HG03095 (cell line): Measurements from ENCODE around the gene PRR20G.

Source experiments
- ATAC-seq: cut with Tn5 transposase; IDR thresholded peaks from one replicate; pipeline ENCODE4 v1.9.1; 2021; ENCODE audit warnings: moderate library complexity; ENCODE audit not compliant: unreplicated experiment

Gene PRR20G

DNA sequence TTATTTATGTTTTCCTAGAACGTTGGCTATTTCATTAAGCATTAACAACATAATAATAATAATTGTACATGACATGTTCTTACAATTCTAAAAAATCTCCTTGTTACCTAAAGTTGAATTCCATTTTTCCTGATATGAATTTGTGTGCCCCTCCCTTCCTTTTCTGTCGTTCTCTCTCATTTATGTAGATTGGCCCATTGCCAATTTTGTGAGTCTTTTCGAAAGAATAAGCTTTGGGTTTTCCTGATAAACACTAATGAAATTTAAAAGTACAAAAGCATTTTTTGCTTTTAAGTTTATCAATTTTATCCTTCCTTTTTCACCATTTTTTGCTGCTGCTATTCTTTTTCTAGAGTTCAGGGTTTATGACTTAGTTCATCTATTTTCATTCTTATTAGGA, 50.0 kb downstream of the PRR20G start:
- no peak for ATAC-seq

DNA sequence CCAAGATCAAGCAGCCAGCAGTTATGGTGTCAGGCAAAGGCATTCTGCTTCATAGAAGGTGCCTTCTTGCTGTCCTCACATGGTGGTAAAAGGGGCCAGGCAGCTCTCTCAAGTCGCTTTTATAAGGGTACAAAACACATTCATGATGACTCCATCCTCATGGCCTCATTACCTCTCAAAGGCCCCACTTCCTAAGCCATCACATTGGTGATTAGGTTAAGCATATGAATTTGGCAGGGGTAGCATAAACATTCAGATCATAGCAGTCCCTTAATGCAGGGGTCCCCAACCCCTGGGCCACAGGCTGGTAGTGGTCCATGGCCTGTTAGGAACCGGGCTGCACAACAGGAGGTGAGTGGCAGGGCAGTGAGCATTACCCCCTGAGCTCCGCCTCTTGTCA, 52.1 kb downstream of the PRR20G start:
- no peak for ATAC-seq

DNA sequence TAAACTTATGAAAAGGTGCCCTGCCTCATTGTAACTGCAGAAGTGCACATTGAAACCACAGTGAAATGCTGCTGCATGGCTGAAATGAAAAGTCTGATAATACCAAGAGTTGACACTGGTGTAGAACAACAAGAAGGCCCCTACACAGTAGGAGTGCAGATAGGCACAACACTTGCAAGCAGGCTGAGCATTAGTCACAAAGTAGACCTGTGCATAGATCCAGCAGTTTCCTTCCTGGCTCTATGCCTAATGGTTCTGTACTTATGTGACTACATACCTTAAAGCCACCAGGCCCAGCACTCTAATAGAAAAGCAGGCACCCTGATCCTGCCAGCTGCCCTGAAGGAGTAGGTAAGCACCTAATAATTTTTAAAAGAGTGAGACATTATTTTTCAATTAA, 53.1 kb downstream of the PRR20G start:
- no peak for ATAC-seq
